Ishikawa (cell line): ENCODE data around the gene YTHDF1.

Source experiments
- EP300 ChIP-seq: IDR thresholded peaks from 2 replicates; pipeline ENCODE4 v1.6.1; 2012; ENCODE audit warnings: borderline replicate concordance
- TCF12 ChIP-seq: IDR thresholded peaks from 2 replicates; pipeline ENCODE4 v1.6.1; 2012; ENCODE audit warnings: low read depth
- ZBTB7A ChIP-seq: IDR thresholded peaks from 2 replicates; pipeline ENCODE4 v1.6.1; 2012; ENCODE audit warnings: low read depth
- TF ChIP-seq, protein P1 (sequence below): IDR thresholded peaks from 2 replicates; pipeline ENCODE4 v1.6.1; 2012
- TF ChIP-seq, protein P2 (sequence below): IDR thresholded peaks from 2 replicates; pipeline ENCODE4 v1.6.1; 2012

DNA sequence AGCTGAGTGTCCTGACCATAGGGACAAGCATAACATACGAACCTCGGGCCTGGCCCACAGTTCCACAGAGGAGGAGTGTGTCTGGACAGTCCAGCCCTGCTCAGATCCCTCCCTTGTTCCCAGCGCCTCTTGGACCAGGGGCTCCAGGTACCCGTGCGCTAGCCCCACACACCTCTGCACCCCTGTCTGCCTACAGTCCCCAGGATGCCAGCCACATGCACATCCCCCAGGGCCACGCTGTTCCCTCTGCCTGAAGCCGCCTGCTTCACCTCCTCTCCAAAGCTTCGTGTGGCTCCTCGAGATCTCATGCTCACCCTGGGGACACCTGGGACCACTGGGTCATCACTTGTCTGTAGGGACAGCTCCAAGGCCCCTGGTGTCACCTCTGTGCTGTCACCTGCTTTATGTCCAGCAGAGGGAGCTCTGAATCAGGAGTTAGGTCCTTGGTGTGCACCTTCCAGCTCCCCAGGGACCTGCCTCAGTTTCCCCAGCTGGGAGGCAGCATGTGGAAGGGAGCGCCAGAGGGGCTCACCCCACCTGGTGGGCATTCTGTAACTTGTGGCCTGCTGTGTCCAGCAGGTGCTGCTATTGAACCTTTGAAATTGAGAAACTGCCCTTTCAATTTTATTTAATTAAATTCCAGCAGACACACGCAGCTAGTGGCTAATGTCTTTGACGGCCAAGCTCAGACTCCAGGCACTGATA is 7.3 kb upstream of the YTHDF1 start:
- TF ChIP-seq TCF12 (no peak), EP300 (no peak), ZBTB7A (no peak)
- TF ChIP-seq, protein P1, sequence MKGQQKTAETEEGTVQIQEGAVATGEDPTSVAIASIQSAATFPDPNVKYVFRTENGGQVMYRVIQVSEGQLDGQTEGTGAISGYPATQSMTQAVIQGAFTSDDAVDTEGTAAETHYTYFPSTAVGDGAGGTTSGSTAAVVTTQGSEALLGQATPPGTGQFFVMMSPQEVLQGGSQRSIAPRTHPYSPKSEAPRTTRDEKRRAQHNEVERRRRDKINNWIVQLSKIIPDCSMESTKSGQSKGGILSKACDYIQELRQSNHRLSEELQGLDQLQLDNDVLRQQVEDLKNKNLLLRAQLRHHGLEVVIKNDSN = no peak
- TF ChIP-seq, protein P2, sequence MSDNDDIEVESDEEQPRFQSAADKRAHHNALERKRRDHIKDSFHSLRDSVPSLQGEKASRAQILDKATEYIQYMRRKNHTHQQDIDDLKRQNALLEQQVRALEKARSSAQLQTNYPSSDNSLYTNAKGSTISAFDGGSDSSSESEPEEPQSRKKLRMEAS = no peak
